NCI-H128 (cell line): ENCODE results near the gene LATS2.
A peak's percentile ranks its signal among the peaks of the same experiment; 100 is the strongest.
"Not testable (repeated sequence)": the region's sequence is repeated elsewhere in the genome, so short reads cannot be mapped to it uniquely, and the experiment has no call there.

Experiments
- DNase-seq: peaks from one replicate; lab custom pipeline; 2025; ENCODE audit not compliant: unreplicated experiment; lab: John Stamatoyannopoulos, UW

Gene LATS2

GRCh38 chr13:20969182-20969581, 92.2 kb downstream of the LATS2 start:
- DNase-seq: no peak

DNA sequence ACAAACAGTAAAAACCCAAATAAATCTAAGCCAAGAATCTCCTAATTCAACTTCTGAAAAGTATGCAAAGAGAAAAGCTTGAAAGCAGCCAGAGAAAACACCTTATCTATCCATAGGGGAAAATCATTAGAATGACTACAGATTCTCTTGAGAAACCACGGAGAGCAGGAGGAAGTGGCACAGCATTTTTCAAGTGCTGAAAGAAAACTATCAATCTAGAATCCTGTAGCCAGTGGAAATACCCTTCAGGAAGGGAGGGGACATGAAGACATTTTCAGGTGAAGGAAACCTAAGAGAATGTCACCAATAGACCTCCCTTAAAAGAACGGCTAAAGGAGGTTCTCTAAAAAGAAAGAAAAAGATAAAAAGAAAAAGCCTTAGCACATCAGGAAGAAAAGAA, 92.6 kb downstream of the LATS2 start:
- no peak for DNase-seq

- no peak for DNase-seq
Measured at GRCh38 chr13:20967340-20967739, 94.0 kb downstream of the LATS2 start.

GRCh38 chr13:20964904-20965303, 96.5 kb downstream of the LATS2 start:
- no peak for DNase-seq

- DNase-seq: not testable (repeated sequence)
Measured at GRCh38 chr13:20961663-20962062, 99.7 kb downstream of the LATS2 start.

DNA sequence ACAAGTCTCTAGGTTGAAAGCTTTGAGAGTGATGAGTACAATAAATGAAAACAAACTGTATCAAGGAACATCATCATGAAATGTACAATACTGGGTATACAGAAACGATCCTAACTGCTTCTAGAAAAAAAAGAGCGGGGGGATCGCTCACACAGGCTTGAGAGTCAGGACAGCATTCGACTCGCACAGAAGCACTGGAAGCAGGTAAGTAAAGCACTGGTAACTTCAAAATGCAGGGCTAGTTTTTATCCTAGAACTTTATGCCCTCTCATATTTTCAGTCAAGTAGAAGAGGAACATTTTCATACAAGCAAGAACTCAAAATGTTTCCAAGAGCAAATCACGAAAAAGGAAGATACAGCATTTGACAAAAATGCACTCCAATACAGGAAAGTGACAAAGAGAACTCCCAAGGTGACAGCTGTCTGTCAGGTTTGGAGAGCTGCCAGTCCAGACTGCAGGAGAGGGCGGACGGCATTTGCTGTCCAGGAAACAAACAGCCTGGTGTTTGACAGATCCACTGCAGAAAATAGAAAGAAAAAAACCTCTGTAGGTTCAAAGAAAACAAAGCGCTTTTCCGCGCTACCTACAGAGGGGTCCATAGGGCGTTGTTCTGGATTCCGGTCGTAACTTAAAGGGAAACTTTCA, 100.6 kb downstream of the LATS2 start:
- no peak for DNase-seq

DNA sequence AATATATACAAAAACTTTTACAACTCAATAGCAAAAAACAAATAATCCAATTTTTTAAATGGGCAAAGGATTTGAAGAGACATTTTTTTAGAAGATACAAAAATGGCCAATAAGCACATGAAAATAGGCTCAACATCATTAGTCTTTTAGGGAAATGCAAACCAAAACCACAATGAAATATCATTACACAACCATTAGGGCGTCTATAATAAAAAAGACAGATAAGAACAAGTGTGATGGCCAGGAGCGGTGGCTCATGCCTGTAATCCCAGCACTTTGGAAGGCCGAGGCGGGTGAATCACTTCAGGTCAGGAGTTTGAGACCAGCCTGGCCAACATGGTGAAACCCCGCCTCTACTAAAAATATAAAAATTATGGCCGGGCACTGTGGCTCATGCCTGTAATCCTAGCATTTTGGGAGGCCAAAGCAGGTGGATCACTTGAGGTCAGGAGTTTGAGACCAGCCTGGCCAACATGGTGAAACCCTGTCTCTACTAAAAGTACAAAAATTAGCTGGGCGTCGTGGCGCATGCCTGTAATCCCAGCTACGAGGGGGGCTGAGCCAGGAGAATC, 104.3 kb downstream of the LATS2 start:
- not testable (repeated sequence) for DNase-seq

DNA sequence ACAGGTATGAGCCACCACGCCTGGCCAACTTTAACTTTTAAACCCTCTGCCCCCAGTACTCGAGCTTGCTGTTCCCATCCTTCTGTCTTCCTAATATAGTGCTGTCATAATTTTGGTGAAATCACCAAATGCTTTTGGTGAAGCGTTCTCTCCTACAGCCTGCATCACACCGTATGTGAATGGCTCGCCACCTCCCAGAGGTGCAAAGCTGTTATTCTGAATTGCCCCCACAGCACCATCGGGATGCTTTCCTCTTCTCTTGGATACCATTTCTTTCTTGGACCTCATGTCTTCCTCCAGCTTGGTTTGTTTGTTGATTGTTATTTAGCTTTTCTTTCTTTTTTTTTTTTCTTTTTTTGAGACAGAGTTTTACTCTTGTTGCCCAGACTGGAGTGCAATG, 105.9 kb downstream of the LATS2 start:
- DNase-seq: no peak

DNA sequence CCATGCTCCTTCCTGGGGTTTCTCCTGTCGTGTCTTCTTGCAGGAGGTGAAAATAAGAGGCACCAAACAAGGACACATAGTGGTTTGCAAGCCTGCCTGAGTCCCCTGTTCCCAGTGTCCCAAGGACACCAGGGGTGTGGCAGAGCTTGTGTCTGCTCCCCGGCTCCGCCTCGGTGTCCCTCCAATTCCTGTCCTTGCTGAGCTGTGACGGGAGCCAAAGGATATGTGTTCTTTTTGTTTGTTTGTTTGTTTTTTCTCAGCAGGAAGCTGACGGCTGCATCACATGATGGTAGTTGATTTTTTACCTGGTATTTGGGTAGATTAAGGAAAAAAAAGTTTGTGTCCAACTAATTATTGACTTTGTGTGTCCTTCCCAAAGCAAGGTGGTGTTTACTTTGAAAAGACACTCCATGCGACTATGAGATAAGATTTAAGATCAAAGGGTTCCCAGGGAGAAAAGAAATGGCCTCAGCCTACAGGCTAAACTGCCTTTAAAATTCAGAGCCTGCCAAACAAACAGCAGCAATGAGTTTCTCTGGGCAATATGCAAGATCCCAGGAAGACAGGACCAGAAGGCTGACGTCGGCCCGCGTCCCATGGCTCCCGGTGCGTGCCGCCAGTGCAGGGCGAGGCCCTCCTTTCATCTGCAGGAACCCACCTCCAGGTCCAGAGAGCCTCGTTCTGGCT, 108.0 kb downstream of the LATS2 start:
- no peak for DNase-seq

DNA sequence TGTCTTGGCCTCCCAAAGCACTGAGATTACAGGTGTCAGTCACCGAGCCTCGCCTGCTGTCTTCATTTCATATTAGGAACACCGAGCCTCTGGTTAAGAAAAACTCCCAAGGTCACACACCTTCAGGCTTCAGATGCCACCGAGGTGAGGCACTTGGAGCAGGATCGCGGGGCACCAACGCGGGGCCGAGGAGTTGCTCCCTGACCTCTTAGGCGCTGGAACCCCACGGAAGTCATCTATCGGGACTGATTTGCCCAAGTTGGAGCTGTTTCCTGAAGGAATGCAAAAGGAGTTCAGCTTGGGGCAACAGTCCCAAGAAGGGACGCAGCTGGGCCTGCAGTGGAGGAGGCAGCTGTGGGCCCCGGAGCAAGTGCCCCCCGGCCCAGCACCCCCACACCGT, 108.5 kb downstream of the LATS2 start:
- DNase-seq: no peak

- not testable (repeated sequence) for DNase-seq
Measured at GRCh38 chr13:20948001-20948400, 113.4 kb downstream of the LATS2 start.

DNA sequence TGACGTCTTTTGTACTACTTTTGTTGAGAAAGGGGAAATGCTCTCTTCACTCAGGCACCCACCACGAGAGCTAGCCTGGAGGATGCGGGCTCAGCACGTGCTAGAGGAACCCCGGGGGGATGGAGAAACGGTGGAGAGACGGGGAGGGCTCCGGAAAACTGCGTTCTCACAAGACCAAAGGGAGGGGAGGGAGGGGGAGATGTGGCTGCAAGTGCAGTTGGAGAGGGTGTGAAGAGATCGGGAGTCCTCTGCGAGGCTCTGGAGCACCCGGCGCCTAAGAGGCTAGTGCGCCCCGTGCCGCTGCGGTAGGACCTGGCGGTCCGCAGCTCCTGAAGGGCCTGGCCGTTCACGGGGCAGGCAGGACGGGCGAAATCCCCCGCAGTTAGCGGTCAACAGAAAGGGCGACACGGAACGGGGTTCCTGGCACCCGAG, 115.4 kb downstream of the LATS2 start:
- DNase-seq: no peak

DNA sequence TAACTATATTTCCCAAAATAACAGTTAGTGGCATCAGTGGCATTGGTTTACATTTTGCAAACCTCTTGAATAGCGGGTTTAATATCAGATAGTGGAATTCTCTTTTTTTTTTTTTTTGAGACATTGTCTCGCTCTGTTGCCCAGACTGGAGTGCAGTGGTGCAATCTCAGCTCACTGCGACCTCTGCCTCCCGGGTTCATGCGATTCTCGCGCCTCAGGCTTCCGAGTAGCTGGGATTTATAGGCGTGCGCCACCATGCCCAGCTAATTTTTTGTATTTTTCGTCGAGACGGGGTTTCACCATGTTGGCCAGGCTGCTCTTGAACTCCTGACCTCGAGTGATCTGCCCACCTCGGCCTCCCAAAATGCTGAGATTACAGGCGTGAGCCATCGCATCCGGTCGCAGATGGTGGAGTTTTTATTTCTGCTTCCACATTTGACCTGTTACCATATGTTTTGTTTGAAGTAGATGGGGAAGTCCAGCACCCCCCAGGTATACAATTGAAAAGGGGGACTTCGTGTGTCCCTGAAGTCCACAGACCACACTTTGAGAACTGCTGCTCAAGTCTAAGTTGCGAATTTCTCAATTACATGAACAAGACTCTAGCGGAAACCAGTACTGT, 118.3 kb downstream of the LATS2 start:
- no peak for DNase-seq

GRCh38 chr13:20940511-20940910, 120.9 kb downstream of the LATS2 start:
- DNase-seq: not testable (repeated sequence)

DNA sequence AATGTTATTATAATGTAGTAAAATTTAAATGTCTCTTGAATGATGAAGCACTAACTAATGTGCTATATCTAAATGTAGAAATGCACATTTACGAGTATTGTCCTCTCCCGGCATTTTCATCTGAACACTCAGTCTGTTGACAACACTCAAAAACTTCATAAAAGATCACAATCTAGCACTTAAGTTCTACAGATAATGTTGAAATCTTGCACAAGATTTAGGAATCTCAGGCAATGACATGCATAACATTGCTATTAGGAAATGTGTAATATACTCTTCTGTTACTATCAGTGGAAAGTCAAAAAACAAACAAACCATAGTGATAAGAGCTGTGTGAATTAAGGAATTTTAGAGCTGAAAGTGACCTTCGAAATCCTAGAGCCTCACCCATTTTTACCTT, 121.3 kb downstream of the LATS2 start:
- no peak for DNase-seq

DNA sequence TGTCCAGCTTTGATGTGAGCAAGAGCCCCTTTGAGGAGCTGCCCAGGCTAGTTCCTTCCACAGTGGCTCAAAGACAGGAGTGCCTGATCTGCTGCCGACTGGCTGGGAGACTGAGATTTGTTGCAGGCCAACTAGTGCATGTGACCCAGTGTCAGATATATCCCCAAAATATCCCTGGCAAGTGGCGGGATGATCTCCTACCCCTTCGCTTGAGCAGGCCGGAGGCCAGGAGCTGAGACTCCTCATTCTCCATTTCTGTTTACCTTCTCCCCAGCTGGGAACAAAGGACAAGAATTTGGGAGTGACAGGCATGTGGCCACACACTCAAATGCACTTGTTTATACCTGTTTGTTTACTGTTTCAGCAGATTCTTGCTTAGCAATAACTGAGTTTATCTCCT, 121.7 kb downstream of the LATS2 start:
- DNase-seq: no peak

DNA sequence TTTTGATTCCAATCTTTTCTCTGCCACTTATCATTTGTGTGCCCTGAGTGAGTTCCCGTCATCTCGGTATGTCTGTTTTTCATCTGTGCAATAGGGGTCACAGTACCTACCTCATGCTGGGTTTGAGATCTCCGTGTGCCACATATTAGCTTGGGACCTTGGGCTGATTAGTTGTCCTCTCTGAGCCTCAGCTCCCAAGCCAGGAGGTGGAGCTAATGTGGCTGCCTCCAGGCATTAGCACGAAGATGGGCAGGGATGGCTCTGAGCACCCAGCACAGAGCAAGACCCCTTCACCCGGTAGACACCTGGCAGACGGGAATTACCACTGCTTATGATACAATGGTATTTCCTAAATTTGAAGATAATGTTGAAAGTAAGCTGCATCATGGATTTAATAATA, 123.1 kb downstream of the LATS2 start:
- DNase-seq: no peak

GRCh38 chr13:20927596-20928257, 133.7 kb downstream of the LATS2 start:
- DNase-seq: no peak

- DNase-seq: not testable (repeated sequence)
Measured at GRCh38 chr13:20925395-20925790, 136.0 kb downstream of the LATS2 start.

DNA sequence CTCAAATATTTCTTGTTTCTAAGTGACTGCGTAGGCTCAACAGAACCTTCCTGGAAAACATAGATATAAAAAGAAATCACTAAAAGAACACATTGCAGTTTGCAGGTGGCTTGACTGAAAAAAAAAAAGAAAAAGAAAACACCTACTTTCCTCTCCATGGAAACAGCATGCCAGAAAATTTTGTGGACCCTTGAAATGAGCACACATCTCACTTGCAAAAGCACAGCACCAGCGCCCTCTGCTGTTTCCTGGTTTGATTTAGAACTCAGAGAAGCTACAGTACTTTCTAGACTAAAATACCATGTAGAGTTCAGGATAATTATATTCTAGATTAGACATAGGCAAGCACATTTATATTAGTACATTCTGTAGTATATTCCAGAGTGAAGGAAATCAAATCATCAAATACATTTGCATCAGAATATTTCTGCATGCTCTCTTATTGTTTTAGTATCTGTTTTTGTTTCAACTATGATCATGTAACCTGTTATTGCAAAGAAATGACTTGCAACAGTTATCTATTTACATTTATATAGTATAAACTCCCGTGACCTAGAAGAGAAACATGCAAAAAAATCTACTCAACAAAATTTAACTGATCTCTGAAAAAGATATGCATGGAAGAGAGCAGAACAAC, 136.5 kb downstream of the LATS2 start:
- DNase-seq: peak; percentile 64

- DNase-seq: no peak
Measured at GRCh38 chr13:20923272-20923671, 138.1 kb downstream of the LATS2 start.
